ENCODE measurements around the gene LCN9.

DNA sequence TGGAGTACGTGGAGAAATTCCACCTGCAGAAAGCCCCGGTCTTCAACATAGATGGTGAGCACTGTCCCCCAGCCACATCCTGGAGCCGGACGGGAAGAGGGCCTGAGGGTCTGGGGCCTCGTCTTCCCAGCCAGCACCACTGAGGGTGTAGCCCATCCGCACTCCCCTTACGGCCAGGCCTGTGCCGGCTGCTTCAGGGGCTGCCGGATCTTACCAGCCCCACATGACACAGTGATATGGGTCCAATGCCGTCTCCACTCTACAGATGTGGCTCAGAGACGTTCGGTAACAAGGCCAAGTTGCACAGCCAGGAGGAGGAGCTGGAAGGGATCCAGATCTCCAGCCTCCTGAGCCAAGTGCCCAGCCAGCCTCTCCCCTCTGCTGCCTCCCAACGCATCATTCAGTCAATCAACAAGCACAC, 45.1 kb upstream of the LCN9 start:
- TF ChIP-seq, protein P1, sequence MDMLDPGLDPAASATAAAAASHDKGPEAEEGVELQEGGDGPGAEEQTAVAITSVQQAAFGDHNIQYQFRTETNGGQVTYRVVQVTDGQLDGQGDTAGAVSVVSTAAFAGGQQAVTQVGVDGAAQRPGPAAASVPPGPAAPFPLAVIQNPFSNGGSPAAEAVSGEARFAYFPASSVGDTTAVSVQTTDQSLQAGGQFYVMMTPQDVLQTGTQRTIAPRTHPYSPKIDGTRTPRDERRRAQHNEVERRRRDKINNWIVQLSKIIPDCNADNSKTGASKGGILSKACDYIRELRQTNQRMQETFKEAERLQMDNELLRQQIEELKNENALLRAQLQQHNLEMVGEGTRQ (IDR thresholded peaks at IDR 0.05; ENCODE audit: low read depth, low read length) = no peak
- TF ChIP-seq, protein P2, sequence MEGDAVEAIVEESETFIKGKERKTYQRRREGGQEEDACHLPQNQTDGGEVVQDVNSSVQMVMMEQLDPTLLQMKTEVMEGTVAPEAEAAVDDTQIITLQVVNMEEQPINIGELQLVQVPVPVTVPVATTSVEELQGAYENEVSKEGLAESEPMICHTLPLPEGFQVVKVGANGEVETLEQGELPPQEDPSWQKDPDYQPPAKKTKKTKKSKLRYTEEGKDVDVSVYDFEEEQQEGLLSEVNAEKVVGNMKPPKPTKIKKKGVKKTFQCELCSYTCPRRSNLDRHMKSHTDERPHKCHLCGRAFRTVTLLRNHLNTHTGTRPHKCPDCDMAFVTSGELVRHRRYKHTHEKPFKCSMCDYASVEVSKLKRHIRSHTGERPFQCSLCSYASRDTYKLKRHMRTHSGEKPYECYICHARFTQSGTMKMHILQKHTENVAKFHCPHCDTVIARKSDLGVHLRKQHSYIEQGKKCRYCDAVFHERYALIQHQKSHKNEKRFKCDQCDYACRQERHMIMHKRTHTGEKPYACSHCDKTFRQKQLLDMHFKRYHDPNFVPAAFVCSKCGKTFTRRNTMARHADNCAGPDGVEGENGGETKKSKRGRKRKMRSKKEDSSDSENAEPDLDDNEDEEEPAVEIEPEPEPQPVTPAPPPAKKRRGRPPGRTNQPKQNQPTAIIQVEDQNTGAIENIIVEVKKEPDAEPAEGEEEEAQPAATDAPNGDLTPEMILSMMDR (conservative IDR thresholded peaks at IDR 0.05; ENCODE audit: low read depth, low read length) = no peak
- TF ChIP-seq MAZ (IDR thresholded peaks at IDR 0.05; ENCODE audit: borderline replicate concordance, low read depth, low read length) (no peak), RFX5 (IDR thresholded peaks at IDR 0.05; ENCODE audit: low read depth, low read length) (no peak)
